ENCODE results near the gene GPSM1. TPM values are rescaled to one million over a fixed set of nuclear protein-coding genes. Genes with fewer than 3 reads are reported as not detected.

The GPSM1 gene
- total RNA-seq, 1 donor: 54.8 TPM

DNA sequence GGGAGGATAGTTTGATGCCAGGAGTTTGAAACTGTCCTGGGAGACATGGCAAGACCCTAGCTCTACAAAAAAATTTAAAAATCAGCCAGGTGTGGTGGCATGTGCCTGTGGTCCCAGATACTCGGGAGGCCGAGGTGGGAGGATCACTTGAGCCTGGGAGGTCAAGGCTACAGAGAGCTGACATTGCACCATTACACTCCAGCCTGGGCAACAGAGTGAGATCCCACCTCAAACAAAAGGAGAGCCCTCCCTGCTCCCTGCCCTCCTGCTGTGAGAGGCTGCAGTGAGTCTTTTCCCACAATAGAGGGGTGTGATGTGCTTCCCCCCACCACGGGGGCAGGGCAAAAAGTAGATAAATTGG is 13.3 kb upstream of the GPSM1 start:
- TF ChIP-seq, protein P1, sequence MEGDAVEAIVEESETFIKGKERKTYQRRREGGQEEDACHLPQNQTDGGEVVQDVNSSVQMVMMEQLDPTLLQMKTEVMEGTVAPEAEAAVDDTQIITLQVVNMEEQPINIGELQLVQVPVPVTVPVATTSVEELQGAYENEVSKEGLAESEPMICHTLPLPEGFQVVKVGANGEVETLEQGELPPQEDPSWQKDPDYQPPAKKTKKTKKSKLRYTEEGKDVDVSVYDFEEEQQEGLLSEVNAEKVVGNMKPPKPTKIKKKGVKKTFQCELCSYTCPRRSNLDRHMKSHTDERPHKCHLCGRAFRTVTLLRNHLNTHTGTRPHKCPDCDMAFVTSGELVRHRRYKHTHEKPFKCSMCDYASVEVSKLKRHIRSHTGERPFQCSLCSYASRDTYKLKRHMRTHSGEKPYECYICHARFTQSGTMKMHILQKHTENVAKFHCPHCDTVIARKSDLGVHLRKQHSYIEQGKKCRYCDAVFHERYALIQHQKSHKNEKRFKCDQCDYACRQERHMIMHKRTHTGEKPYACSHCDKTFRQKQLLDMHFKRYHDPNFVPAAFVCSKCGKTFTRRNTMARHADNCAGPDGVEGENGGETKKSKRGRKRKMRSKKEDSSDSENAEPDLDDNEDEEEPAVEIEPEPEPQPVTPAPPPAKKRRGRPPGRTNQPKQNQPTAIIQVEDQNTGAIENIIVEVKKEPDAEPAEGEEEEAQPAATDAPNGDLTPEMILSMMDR (IDR thresholded peaks at IDR 0.05; ENCODE audit: insufficient read depth, low read depth, low read length): no peak
- DNase-seq (ENCODE audit: low read depth): no peak
- no peak overlapping the region for H3K4me3 ChIP-seq (ENCODE audit: low read depth, low read length)

DNA sequence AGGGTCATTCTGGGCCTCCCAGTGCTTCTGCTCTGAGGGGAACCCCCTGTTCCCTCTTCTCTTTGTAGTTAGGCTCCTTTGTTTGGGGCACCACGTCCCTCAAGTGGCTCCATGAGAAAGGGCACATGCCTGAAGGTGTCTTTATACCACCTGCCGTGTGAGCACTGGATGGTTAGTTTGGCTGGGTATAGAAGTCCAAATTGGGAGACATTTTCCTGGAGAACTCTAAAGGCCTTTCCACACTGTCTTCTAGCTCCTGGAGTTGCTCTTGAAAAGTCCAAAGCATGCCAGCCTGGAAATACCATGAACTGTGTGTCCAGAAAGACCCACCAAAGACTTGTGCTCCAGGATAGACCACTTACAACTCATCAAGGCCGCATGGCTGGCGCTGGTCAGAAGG is 12.4 kb upstream of the GPSM1 start:
- TF ChIP-seq, protein P1 (IDR thresholded peaks at IDR 0.05; ENCODE audit: insufficient read depth, low read depth, low read length): no peak
- H3K4me3 ChIP-seq (ENCODE audit: low read depth, low read length): no peak overlapping the region
- DNase-seq (ENCODE audit: low read depth): no peak

DNA sequence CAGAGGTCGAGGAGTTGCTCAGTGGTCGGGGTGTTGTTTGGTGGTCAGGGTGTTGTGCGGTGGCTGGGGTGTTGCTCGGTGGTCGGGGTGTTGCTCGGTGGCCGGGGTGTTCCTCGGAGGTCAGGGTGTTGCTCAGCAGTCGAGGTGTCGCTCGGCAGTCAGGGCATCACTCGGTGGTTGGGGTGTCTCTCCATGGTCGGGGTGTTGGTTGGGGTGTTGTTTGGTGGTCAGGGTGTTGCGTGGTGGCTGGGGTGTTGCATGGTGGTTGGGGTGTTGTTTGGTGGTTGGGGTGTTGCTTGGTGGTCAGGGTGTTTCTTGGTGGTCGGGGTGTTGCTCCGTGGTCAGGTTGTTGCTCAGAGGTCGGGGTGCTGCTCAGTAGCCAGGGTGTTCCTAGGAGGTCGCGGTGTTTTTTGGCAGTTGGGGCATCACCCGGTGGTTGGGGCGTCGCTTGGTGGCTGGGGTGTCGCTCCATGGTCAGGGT is 11.0 kb upstream of the GPSM1 start:
- H3K4me3 ChIP-seq (ENCODE audit: low read depth, low read length): no peak overlapping the region
- TF ChIP-seq, protein P1 (IDR thresholded peaks at IDR 0.05; ENCODE audit: insufficient read depth, low read depth, low read length): no peak
- DNase-seq (ENCODE audit: low read depth): no peak

- TF ChIP-seq, protein P1 (IDR thresholded peaks at IDR 0.05; ENCODE audit: insufficient read depth, low read depth, low read length): no peak
- H3K4me3 ChIP-seq (ENCODE audit: low read depth, low read length): no peak overlapping the region
- no peak for DNase-seq (ENCODE audit: low read depth)
These were observed 10.3 kb upstream of the GPSM1 start for GRCh38 chr9:136316896-136317676.

DNA sequence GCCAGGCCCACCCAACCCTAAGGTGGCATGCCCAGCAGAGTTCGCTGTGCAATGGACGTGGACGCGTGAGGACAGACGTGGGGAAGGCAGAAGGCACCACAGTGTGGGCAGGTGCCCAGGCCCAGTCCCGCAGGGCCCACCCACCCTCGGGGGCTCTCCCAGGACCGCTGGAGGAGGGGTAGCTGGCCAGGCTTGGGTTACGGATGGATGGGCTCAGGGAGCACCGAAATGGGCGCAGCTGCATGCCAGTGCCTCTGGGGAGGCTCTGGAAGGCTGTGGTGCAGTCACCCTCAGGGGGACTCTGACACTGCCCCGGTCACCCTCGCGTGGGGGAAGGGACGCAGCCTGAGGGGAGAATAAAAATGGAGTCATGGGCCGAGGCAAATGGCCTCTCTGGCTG is 9.6 kb upstream of the GPSM1 start:
- no peak for DNase-seq (ENCODE audit: low read depth)
- TF ChIP-seq, protein P1 (IDR thresholded peaks at IDR 0.05; ENCODE audit: insufficient read depth, low read depth, low read length): no peak

DNA sequence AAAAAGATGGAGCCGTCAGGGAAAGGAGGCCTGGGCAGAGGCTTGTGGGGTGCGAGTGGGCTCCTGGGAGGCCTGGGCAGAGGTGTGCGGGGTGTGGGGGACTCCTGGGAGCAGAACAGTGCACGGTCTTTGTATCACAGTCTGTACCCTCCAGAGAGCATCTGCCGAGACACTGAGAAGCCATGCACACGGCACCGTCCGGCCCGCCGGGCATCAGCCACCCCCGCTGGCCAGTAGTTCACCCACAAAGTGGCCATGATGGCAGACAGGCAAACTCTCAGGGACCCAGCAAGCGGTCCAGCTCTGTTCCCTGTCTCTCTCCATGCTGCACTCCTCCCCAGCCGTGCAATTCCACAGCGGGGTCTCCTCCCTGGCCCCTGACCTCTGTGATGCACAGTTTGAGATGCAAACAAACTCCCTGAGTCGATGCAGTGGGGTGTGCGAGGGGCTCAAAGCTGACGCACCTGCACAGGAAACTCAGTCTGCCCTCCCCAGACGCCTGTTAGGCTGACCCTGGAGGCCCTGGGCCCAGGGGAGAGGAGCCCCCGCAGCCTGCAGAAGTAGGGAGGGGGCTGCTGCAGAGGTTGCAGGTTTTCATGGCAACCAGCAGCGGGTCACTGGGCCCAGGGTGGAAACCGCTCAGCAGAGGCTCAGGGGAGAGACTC is 9.1 kb upstream of the GPSM1 start:
- TF ChIP-seq, protein P1 (IDR thresholded peaks at IDR 0.05; ENCODE audit: insufficient read depth, low read depth, low read length): no peak
- no peak for DNase-seq (ENCODE audit: low read depth)
- no peak overlapping the region for H3K4me3 ChIP-seq (ENCODE audit: low read depth, low read length)

More for the DNA sequence above, 9.6 kb upstream of the GPSM1 start:
- H3K4me3 ChIP-seq (ENCODE audit: low read depth, low read length): no peak overlapping the region
